ENCODE measurements around the gene TPST1. TPM values are rescaled to one million over a fixed set of nuclear protein-coding genes. Genes with fewer than 3 reads are reported as not detected.

Gene TPST1
- polyA plus RNA-seq, 1 donor (not counting 4 experiments of a cell fraction or from before 2014, with no cell fraction given) = 48.5 TPM

- no peak overlapping the region for H2AFZ ChIP-seq (ENCODE audit: control insufficient read depth, low read length)
- dilution Hi-C loops (cut with MboI; ENCODE audit: extremely low pct_ligation_motif_present, low sequenced_read_pairs) = no loop called here
Observed at GRCh38 chr7:66356277-66356721, 151.2 kb downstream of the TPST1 start.

DNA sequence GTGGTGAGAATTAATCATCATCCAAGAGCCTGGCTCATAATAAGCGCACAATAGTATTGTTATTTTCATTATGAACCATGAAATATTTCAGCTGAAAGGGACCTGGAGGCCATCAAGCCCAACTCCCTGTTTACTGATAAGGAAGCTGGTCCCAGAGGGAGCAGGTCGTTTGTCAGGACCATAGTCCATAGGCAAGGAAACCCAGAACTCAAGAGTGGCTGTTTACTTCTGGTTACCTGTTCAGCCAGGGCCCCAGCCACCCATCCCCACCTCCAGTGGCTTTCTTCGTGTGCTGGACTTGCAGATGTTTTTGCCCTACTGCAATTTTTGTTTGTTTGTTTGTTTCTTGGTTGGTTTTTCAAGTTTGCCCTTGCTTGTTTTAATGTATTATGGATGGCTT, 152.0 kb downstream of the TPST1 start:
- H3K79me2 ChIP-seq (ENCODE audit: control insufficient read depth, insufficient read depth, low read length) = peaks cover 33% of the 10 kb centered on the region
- H3K9me1 ChIP-seq (ENCODE audit: control insufficient read depth, extremely low read depth, insufficient read depth, low read length) = no peaks in the 10 kb centered on the region
- H3K9ac ChIP-seq (ENCODE audit: control insufficient read depth, extremely low read depth, insufficient read depth, low read length) = peak overlapping the region; percentile 93
- H3K4me3 ChIP-seq (ENCODE audit: control insufficient read depth in 2 of 3, extremely low read depth in 1 of 3, insufficient read depth in 2 of 3, low read depth in 1 of 3, low read length in 3 of 3) = peak overlapping the region; percentile 52 to 89 (median 69)
- peaks cover 82% of the 10 kb centered on the region for H3K4me1 ChIP-seq (ENCODE audit: control insufficient read depth, extremely low read depth, insufficient read depth, low read length)
- FAIRE-seq = no peak
- TF ChIP-seq EZH2 (IDR thresholded peaks at IDR 0.05; ENCODE audit: low read length) = no peak
- no peak for TF ChIP-seq CTCF (optimal IDR thresholded peaks at IDR 0.05 in 1 of 3, IDR thresholded peaks at IDR 0.05 in 1 of 3, conservative IDR thresholded peaks at IDR 0.05 in 1 of 3; ENCODE audit: extremely low read depth in 1 of 3, insufficient read depth in 2 of 3, low read length in 3 of 3)
- dilution Hi-C loops (cut with MboI; ENCODE audit: extremely low pct_ligation_motif_present, low sequenced_read_pairs) = no loop called here
- no peak for DNase-seq (ENCODE audit: low read depth, low spot score)
- no peak overlapping the region for H2AFZ ChIP-seq (ENCODE audit: control insufficient read depth, low read length)
- no peaks in the 10 kb centered on the region for H3K27me3 ChIP-seq (ENCODE audit: control insufficient read depth, extremely low read depth, insufficient read depth, low read length)
- H3K4me2 ChIP-seq (ENCODE audit: control insufficient read depth, extremely low read depth, insufficient read depth, low read depth, low read length) = peak overlapping the region; percentile 84
- H3K36me3 ChIP-seq (ENCODE audit: control insufficient read depth in 2 of 2, extremely low read depth in 1 of 2, insufficient read depth in 2 of 2, low read length in 2 of 2) = no peaks in the 10 kb centered on the region
- H4K20me1 ChIP-seq (ENCODE audit: control insufficient read depth, extremely low read depth, insufficient read depth, low read length) = no peaks in the 10 kb centered on the region
- H3K27ac ChIP-seq (ENCODE audit: control insufficient read depth, insufficient read depth, low read length) = peak overlapping the region; percentile 97
- H3K9me3 ChIP-seq (ENCODE audit: control insufficient read depth, low read depth, low read length) = no peaks in the 10 kb centered on the region

More at GRCh38 chr7:66356277-66356721, 151.2 kb downstream of the TPST1 start:
- Histone ChIP-seq H3K9ac (ENCODE audit: control insufficient read depth, extremely low read depth, insufficient read depth, low read length) (peak overlapping the region; percentile 93), H4K20me1 (ENCODE audit: control insufficient read depth, extremely low read depth, insufficient read depth, low read length) (no peaks in the 10 kb centered on the region), H3K27me3 (ENCODE audit: control insufficient read depth, extremely low read depth, insufficient read depth, low read length) (no peaks in the 10 kb centered on the region), H3K9me1 (ENCODE audit: control insufficient read depth, extremely low read depth, insufficient read depth, low read length) (no peaks in the 10 kb centered on the region), H3K4me3 (ENCODE audit: control insufficient read depth in 2 of 3, extremely low read depth in 1 of 3, insufficient read depth in 2 of 3, low read depth in 1 of 3, low read length in 3 of 3) (peak overlapping the region; percentile 52 to 89 (median 69)), H3K4me2 (ENCODE audit: control insufficient read depth, extremely low read depth, insufficient read depth, low read depth, low read length) (peak overlapping the region; percentile 84), H3K4me1 (ENCODE audit: control insufficient read depth, extremely low read depth, insufficient read depth, low read length) (peaks cover 79% of the 10 kb centered on the region), H3K79me2 (ENCODE audit: control insufficient read depth, insufficient read depth, low read length) (peaks cover 32% of the 10 kb centered on the region), H3K27ac (ENCODE audit: control insufficient read depth, insufficient read depth, low read length) (peak overlapping the region; percentile 97), H3K9me3 (ENCODE audit: control insufficient read depth, low read depth, low read length) (no peaks in the 10 kb centered on the region), H3K36me3 (ENCODE audit: control insufficient read depth in 2 of 2, extremely low read depth in 1 of 2, insufficient read depth in 2 of 2, low read length in 2 of 2) (no peaks in the 10 kb centered on the region)
- TF ChIP-seq EZH2 (IDR thresholded peaks at IDR 0.05; ENCODE audit: low read length) (no peak), CTCF (optimal IDR thresholded peaks at IDR 0.05 in 1 of 3, IDR thresholded peaks at IDR 0.05 in 1 of 3, conservative IDR thresholded peaks at IDR 0.05 in 1 of 3; ENCODE audit: extremely low read depth in 1 of 3, insufficient read depth in 2 of 3, low read length in 3 of 3) (no peak)
- FAIRE-seq = peak; percentile 88
- peak; percentile 90 for DNase-seq (ENCODE audit: low read depth, low spot score)

All from keratinocyte (primary cell).